K562 (cell line): ENCODE results near the gene ENO2.
"Not testable (repeated sequence)": the region's sequence is repeated elsewhere in the genome, so short reads cannot be mapped to it uniquely, and the experiment has no call there.

Source experiments
- ATF2 ChIP-seq: sonication (generic); formaldehyde crosslinking; IDR thresholded peaks from 2 replicates; pipeline ENCODE4 v1.8.1; 2022; ENCODE audit warnings: missing genetic modification reagents
- BDP1 ChIP-seq: IDR thresholded peaks from 3 replicates; pipeline ENCODE4 v1.6.1; 2011; ENCODE audit not compliant: insufficient read length, insufficient read depth
- CBX5 ChIP-seq: IDR thresholded peaks from 2 replicates; pipeline ENCODE4 v1.6.1; 2014; ENCODE audit warnings: low read depth, borderline replicate concordance
- CTCF ChIP-seq, 3 experiments: IDR thresholded peaks in 2 of 3; conservative IDR thresholded peaks in 1 of 3; 2 replicates each; pipeline ENCODE4 v1.5.1; 2011 to 2012; ENCODE audit warnings: low read length in 3 of 3, mild to moderate bottlenecking in 3 of 3, control low read depth in 2 of 3, improper control_type of control experiment in 1 of 3, inconsistent platforms in 1 of 3, low read depth in 1 of 3, mixed read lengths in 1 of 3, moderate library complexity in 1 of 3; ENCODE audit not compliant: insufficient read depth in 2 of 3
- POLR2A ChIP-seq: fragments of 450-650 bp; conservative IDR thresholded peaks from 2 replicates; pipeline ENCODE4 v1.6.1; 2016
- RB1 ChIP-seq: fragments of 450-650 bp; IDR thresholded peaks from 2 replicates; pipeline ENCODE4 v1.6.1; 2017; ENCODE audit warnings: low read depth, mild to moderate bottlenecking
- RBM39 ChIP-seq: fragments of 200-400 bp; formaldehyde crosslinking; optimal IDR thresholded peaks from 2 replicates; pipeline ENCODE3; 2018; ENCODE audit warnings: low read depth, low read length
- SETDB1 ChIP-seq: IDR thresholded peaks from one replicate; pipeline ENCODE4 v1.6.1; 2012; ENCODE audit warnings: low read length, control low read depth, inconsistent platforms
- SRSF9 ChIP-seq: fragments of 200-400 bp; formaldehyde crosslinking; IDR thresholded peaks from 2 replicates; pipeline ENCODE4 v1.6.1; 2017; ENCODE audit warnings: low read depth, low read length, borderline replicate concordance
- ZBTB33 ChIP-seq: sonication (generic); formaldehyde crosslinking; IDR thresholded peaks from 2 replicates; pipeline ENCODE4 v1.8.1; 2023; ENCODE audit warnings: mild to moderate bottlenecking, missing genetic modification reagents
- ZHX1 ChIP-seq: fragments of 150-350 bp; conservative IDR thresholded peaks from 2 replicates; pipeline ENCODE4 v1.6.1; 2014; ENCODE audit warnings: low read length
- ZNF124 ChIP-seq: sonication (generic); formaldehyde crosslinking; IDR thresholded peaks from 2 replicates; pipeline ENCODE4 v1.8.1; 2022; ENCODE audit warnings: missing genetic modification reagents
- ZNF398 ChIP-seq: fragments of 250-450 bp; sonication (Bioruptor Pico); IDR thresholded peaks from 2 replicates; pipeline ENCODE4 v1.8.0; 2021; ENCODE audit warnings: moderate library complexity, mild to moderate bottlenecking, inconsistent platforms
- ZNF780A ChIP-seq: fragments of 250-450 bp; sonication (Bioruptor Pico); IDR thresholded peaks from 2 replicates; pipeline ENCODE4 v1.5.0; 2021; ENCODE audit warnings: mild to moderate bottlenecking

- TF ChIP-seq ZNF398 (CRISPR knock-in tag); BDP1; POLR2A; ZNF780A; CBX5; CTCF (IDR thresholded peaks at IDR 0.05 in 2 of 3, conservative IDR thresholded peaks at IDR 0.05 in 1 of 3; ENCODE audit: insufficient read depth in 2 of 3, low read depth in 1 of 3, low read length in 3 of 3); ZBTB33 (CRISPR knock-in tag); ATF2 (CRISPR knock-in tag); SETDB1; SRSF9; ZHX1; RB1; RBM39; ZNF124 (CRISPR knock-in tag): not testable (repeated sequence)
Observed at GRCh38 chr12:6865307-6865706, 49.1 kb upstream of the ENO2 start.
